Left ventricle myocardium inferior (tissue), 1 donor: ENCODE results near the gene CHSY1. TPM values are rescaled to one million over a fixed set of nuclear protein-coding genes. Genes with fewer than 3 reads are reported as not detected.

Source experiments
- DNase-seq: peaks from one replicate; pipeline ENCODE4 v3.0.0-alpha.2; 2020
- H3K27ac ChIP-seq: fragments of 200-600 bp; replicated peaks from 2 replicates; pipeline ENCODE4 v1.8.0; 2021
- H3K27me3 ChIP-seq: fragments of 200-600 bp; 2 replicates; pipeline ENCODE4 v1.8.0; 2021; ENCODE audit warnings: low read depth
- H3K36me3 ChIP-seq: fragments of 200-600 bp; 2 replicates; pipeline ENCODE4 v1.8.0; 2021
- H3K4me1 ChIP-seq: fragments of 200-600 bp; 2 replicates; pipeline ENCODE4 v1.8.0; 2021
- H3K4me3 ChIP-seq: fragments of 200-600 bp; 2 replicates; pipeline ENCODE4 v1.8.0; 2021; ENCODE audit warnings: mild to moderate bottlenecking, moderate library complexity
- H3K9me3 ChIP-seq: fragments of 200-600 bp; replicated peaks from 2 replicates; pipeline ENCODE4 v1.8.0; 2021
- CTCF ChIP-seq: fragments of 200-600 bp; IDR thresholded peaks from 2 replicates; pipeline ENCODE4 v1.8.0; 2021; ENCODE audit warnings: antibody characterized with exemption, mild to moderate bottlenecking, borderline replicate concordance
- intact Hi-C: fragments of 100-400 bp; cut with micrococcal nuclease; formaldehyde crosslinking; loops from one replicate; pipeline ENCODE4 v1.11.0; 2022
- total RNA-seq: library from RNA; stranded (reverse); fragmentation: NEBNext Ultra II Directional; extraction: Animal tissue kit (Norgen Biotek cat#: 25700); gene quantifications from one replicate; pipeline ENCODE4 v1.2.1, GENCODE V29; 2021
- donor health status: DM: no; HTN: yes; CAD: no; lungs with severe emphysema.

The CHSY1 gene
- total RNA-seq, 1 donor from 2014 or later = 15.1 TPM

GRCh38 chr15:101179341-101180153, 72.3 kb downstream of the CHSY1 start:
- DNase-seq = no peak
- Histone ChIP-seq H3K4me1 (peaks cover 63% of the 10 kb centered on the region), H3K27me3 (no peaks in the 10 kb centered on the region), H3K9me3 (peaks cover 6% of the 10 kb centered on the region), H3K4me3 (no peak overlapping the region), H3K36me3 (peaks cover 36% of the 10 kb centered on the region), H3K27ac (peak overlapping the region; percentile 3)
- TF ChIP-seq CTCF = no peak
- intact Hi-C loops = no loop called here

- H3K36me3 ChIP-seq = peaks cover 41% of the 10 kb centered on the region
- no peak overlapping the region for H3K4me3 ChIP-seq
- no peaks in the 10 kb centered on the region for H3K27me3 ChIP-seq
- peak overlapping the region; percentile 3 for H3K27ac ChIP-seq
- TF ChIP-seq CTCF = no peak
- no peak for DNase-seq
- intact Hi-C loops = no loop called here
- peaks cover 61% of the 10 kb centered on the region for H3K4me1 ChIP-seq
- H3K9me3 ChIP-seq = peaks cover 6% of the 10 kb centered on the region
These were observed 72.9 kb downstream of the CHSY1 start for GRCh38 chr15:101178931-101179330.

GRCh38 chr15:101178479-101178878, 73.4 kb downstream of the CHSY1 start:
- H3K36me3 ChIP-seq = peaks cover 41% of the 10 kb centered on the region
- peaks cover 6% of the 10 kb centered on the region for H3K9me3 ChIP-seq
- intact Hi-C loops = no loop called here
- H3K27me3 ChIP-seq = no peaks in the 10 kb centered on the region
- DNase-seq = no peak
- H3K27ac ChIP-seq = no peak overlapping the region
- TF ChIP-seq CTCF = no peak
- no peak overlapping the region for H3K4me3 ChIP-seq
- H3K4me1 ChIP-seq = peaks cover 61% of the 10 kb centered on the region

GRCh38 chr15:101177866-101178265, 74.0 kb downstream of the CHSY1 start:
- intact Hi-C loops = no loop called here
- no peak for TF ChIP-seq CTCF
- Histone ChIP-seq H3K4me1 (peaks cover 55% of the 10 kb centered on the region), H3K4me3 (no peak overlapping the region), H3K9me3 (peaks cover 6% of the 10 kb centered on the region), H3K36me3 (peaks cover 41% of the 10 kb centered on the region), H3K27ac (peak overlapping the region; percentile 83), H3K27me3 (no peaks in the 10 kb centered on the region)
- no peak for DNase-seq

- intact Hi-C loops = no loop called here
- peaks cover 45% of the 10 kb centered on the region for H3K4me1 ChIP-seq
These were observed 75.2 kb downstream of the CHSY1 start for GRCh38 chr15:101176625-101177024.

More at GRCh38 chr15:101176625-101177024, 75.2 kb downstream of the CHSY1 start:
- Histone ChIP-seq H3K4me3 (no peak overlapping the region), H3K9me3 (peaks cover 6% of the 10 kb centered on the region), H3K27ac (peak overlapping the region; percentile 83), H3K36me3 (peaks cover 41% of the 10 kb centered on the region), H3K27me3 (no peaks in the 10 kb centered on the region)
- no peak for TF ChIP-seq CTCF
- DNase-seq = no peak
